ENCODE data around the gene TBX22. TPM values are rescaled to one million over a fixed set of nuclear protein-coding genes. Genes with fewer than 3 reads are reported as not detected.

Gene TBX22
- 4.6 TPM for polyA plus RNA-seq (2013, experiment 1 of 2)
- 4.5 TPM for polyA plus RNA-seq (2013, experiment 2 of 2)

DNA sequence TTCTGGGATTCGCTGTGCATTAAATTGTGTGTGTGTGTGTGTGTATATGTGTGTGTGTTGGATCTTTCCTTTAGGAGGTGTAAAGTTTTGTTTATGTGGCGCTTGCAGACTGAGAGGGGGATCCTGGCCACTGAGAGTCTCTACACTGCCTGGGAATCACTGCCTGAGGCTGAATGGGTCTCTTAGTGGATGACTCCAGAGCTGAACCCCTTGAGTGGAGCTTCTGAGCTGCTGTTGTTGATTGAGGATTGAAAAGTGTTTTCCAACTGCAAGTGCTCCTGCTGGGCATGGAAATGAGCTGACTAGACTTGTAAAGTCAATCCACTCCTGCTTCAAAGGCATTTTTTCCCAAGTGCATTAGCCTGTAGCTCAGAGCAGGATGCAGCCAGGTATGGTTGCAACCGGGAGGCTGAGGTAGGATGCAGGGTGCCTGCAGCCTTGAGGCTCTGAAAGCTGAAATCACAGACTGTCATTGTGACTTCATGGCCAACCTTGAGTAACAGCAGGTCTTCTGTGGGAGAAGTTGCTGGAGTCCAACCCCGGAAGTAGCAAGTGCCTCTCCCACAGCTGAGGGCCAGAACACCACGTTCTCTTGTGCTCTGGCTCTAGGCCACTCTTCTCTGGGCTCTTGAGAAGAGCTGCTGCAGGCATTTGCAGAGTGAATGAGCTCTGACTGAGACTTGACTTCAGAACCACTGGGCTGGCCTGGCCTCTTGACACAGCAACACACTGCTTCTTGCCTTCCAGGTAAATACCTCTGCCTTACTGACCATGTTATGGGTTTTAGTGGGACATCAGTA, at the start of gene TBX22:
Gene TBX22 (plus strand): TSS at position 613 of the 800 bp plus-strand sequence. CDS start 7,517 bp downstream, outside the sequence.
- WGBS (ENCODE audit: extremely low coverage, insufficient coverage, low lambda C conversion rate), result no CpG with 5 or more reads among the region's 5 CpGs
- peak; percentile 85 for DNase-seq

GRCh38 chrX:79975605-79976004, 38.9 kb upstream of the TBX22 start:
- no peak overlapping the region for H2BK120ac ChIP-seq (ENCODE audit: low read depth, low read length)
- no peak overlapping the region for H3K18ac ChIP-seq (ENCODE audit: low read length)
- no peaks in the 10 kb centered on the region for H3K79me1 ChIP-seq (ENCODE audit: low read length)
- H3K9ac ChIP-seq (ENCODE audit: low read length), result no peak overlapping the region
- H3K4me2 ChIP-seq (ENCODE audit: low read length), result no peak overlapping the region
- H2BK5ac ChIP-seq (ENCODE audit: low read length), result no peak overlapping the region
- no peaks in the 10 kb centered on the region for H3K4me1 ChIP-seq (ENCODE audit: control insufficient read depth, low read depth, low read length)
- no peak overlapping the region for H3K27ac ChIP-seq (ENCODE audit: low read depth, low read length)
- no peak overlapping the region for H3K56ac ChIP-seq (ENCODE audit: low read length)
- no peaks in the 10 kb centered on the region for H3K36me3 ChIP-seq (ENCODE audit: control insufficient read depth, insufficient read depth, low read length)
- H2BK15ac ChIP-seq (replicated peaks; ENCODE audit: low read depth), result no peak overlapping the region
- no peaks in the 10 kb centered on the region for H3K27me3 ChIP-seq (ENCODE audit: insufficient read depth, low read length, poor library complexity)
- no peaks in the 10 kb centered on the region for H3K79me2 ChIP-seq (ENCODE audit: control insufficient read depth, insufficient read depth, low read length)
- H3K23ac ChIP-seq (ENCODE audit: low read length), result no peak overlapping the region
- no peak overlapping the region for H3K4ac ChIP-seq (ENCODE audit: low read depth, low read length)
- no peak overlapping the region for H3K4me3 ChIP-seq (ENCODE audit: low read length)
- no peak overlapping the region for H4K5ac ChIP-seq (ENCODE audit: low read length)
- no peak overlapping the region for H2AK5ac ChIP-seq (ENCODE audit: low read length)
- no peak overlapping the region for H4K8ac ChIP-seq (ENCODE audit: low read depth, low read length)
- DNase-seq, result no peak

More for the DNA sequence above, at the start of gene TBX22:
- no peaks in the 10 kb centered on the region for H3K79me1 ChIP-seq (ENCODE audit: low read length)
- H3K4me1 ChIP-seq (ENCODE audit: control insufficient read depth, low read depth, low read length), result no peaks in the 10 kb centered on the region
- no peak within 1 kb of the TSS for H2BK5ac ChIP-seq (ENCODE audit: low read length)
- H2AK5ac ChIP-seq (ENCODE audit: low read length), result no peak within 1 kb of the TSS
- H3K23ac ChIP-seq (ENCODE audit: low read length), result no peak within 1 kb of the TSS
- peak within 1 kb of the TSS; percentile 38 for H3K27ac ChIP-seq (ENCODE audit: low read depth, low read length)
- no peaks in the 10 kb centered on the region for H3K79me2 ChIP-seq (ENCODE audit: control insufficient read depth, insufficient read depth, low read length)
- H3K36me3 ChIP-seq (ENCODE audit: control insufficient read depth, insufficient read depth, low read length), result no peaks in the 10 kb centered on the region
- H2BK15ac ChIP-seq (replicated peaks; ENCODE audit: low read depth), result no peak within 1 kb of the TSS
- H4K5ac ChIP-seq (ENCODE audit: low read length), result no peak within 1 kb of the TSS
- no peak within 1 kb of the TSS for H2BK120ac ChIP-seq (ENCODE audit: low read depth, low read length)
- H3K27me3 ChIP-seq (ENCODE audit: insufficient read depth, low read length, poor library complexity), result no peaks in the 10 kb centered on the region
- no peak within 1 kb of the TSS for H3K9ac ChIP-seq (ENCODE audit: low read length)
- H3K18ac ChIP-seq (ENCODE audit: low read length), result no peak within 1 kb of the TSS
- no peak within 1 kb of the TSS for H3K4ac ChIP-seq (ENCODE audit: low read depth, low read length)
- no peak within 1 kb of the TSS for H4K8ac ChIP-seq (ENCODE audit: low read depth, low read length)
- H3K4me2 ChIP-seq (ENCODE audit: low read length), result no peak within 1 kb of the TSS
- no peak within 1 kb of the TSS for H3K4me3 ChIP-seq (ENCODE audit: low read length)
- no peak within 1 kb of the TSS for H3K56ac ChIP-seq (ENCODE audit: low read length)

DNA sequence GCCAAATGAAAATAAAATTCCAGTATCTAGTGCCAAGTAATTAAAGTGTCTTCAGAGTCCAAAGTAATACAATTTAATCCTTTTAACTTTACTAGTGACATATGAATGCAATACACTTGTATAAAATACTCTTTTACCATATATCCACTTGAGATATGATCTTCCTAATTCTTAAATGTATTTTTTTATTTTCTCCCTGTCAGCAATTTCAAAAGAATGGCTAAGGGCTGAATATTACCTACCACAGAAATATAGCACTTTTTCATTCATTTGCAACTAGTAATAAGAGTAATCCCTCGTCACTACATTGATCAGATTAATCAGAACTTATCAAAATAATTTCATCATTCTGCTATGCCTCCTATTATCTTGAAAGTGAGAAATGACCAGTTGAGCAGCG, 10.1 kb upstream of the TBX22 start:
- DNase-seq, result no peak
- no CpG with 5 or more reads among the region's 2 CpGs for WGBS (ENCODE audit: extremely low coverage, insufficient coverage, low lambda C conversion rate)
- Histone ChIP-seq H3K79me1 (ENCODE audit: low read length) (no peaks in the 10 kb centered on the region), H2BK15ac (replicated peaks; ENCODE audit: low read depth) (no peak overlapping the region), H3K56ac (ENCODE audit: low read length) (no peak overlapping the region), H3K27me3 (ENCODE audit: insufficient read depth, low read length, poor library complexity) (no peaks in the 10 kb centered on the region), H2BK5ac (ENCODE audit: low read length) (no peak overlapping the region), H3K23ac (ENCODE audit: low read length) (no peak overlapping the region), H4K8ac (ENCODE audit: low read depth, low read length) (no peak overlapping the region), H3K9ac (ENCODE audit: low read length) (no peak overlapping the region), H3K36me3 (ENCODE audit: control insufficient read depth, insufficient read depth, low read length) (no peaks in the 10 kb centered on the region), H3K18ac (ENCODE audit: low read length) (no peak overlapping the region), H3K27ac (ENCODE audit: low read depth, low read length) (no peak overlapping the region), H3K79me2 (ENCODE audit: control insufficient read depth, insufficient read depth, low read length) (no peaks in the 10 kb centered on the region), H3K4ac (ENCODE audit: low read depth, low read length) (no peak overlapping the region), H3K4me2 (ENCODE audit: low read length) (no peak overlapping the region), H3K4me3 (ENCODE audit: low read length) (no peak overlapping the region), H4K5ac (ENCODE audit: low read length) (no peak overlapping the region), H2AK5ac (ENCODE audit: low read length) (no peak overlapping the region), H3K4me1 (ENCODE audit: control insufficient read depth, low read depth, low read length) (no peaks in the 10 kb centered on the region), H2BK120ac (ENCODE audit: low read depth, low read length) (no peak overlapping the region)

DNA sequence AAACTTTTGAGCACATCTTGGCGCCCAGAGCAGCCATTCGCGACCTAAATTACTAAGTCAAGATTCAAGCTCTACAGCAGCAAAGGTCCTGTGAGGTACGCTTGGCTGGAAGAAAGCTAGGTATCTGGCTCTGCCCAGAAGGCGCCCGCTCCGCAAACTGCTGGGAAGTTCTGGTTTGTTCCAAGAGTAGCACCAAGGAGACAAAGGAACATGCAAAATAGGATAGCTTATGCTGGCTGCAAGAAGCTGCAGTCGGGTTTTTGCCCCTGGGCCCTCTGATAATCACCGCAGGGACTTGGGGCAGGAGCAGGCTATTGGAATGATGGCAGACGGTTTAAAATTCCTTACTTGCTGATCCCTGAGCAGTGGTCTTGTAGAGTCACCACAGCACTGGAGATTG, 3.0 kb upstream of the TBX22 start:
- no peak for DNase-seq
- no peaks in the 10 kb centered on the region for H3K27me3 ChIP-seq (ENCODE audit: insufficient read depth, low read length, poor library complexity)
- H3K4me3 ChIP-seq (ENCODE audit: low read length), result no peak overlapping the region
- H3K79me2 ChIP-seq (ENCODE audit: control insufficient read depth, insufficient read depth, low read length), result no peaks in the 10 kb centered on the region
- no peak overlapping the region for H2AK5ac ChIP-seq (ENCODE audit: low read length)
- H3K4me1 ChIP-seq (ENCODE audit: control insufficient read depth, low read depth, low read length), result no peaks in the 10 kb centered on the region
- no peak overlapping the region for H4K8ac ChIP-seq (ENCODE audit: low read depth, low read length)
- H4K5ac ChIP-seq (ENCODE audit: low read length), result no peak overlapping the region
- no CpG with 5 or more reads among the region's 10 CpGs for WGBS (ENCODE audit: extremely low coverage, insufficient coverage, low lambda C conversion rate)
- no peak overlapping the region for H3K56ac ChIP-seq (ENCODE audit: low read length)
- H3K79me1 ChIP-seq (ENCODE audit: low read length), result no peaks in the 10 kb centered on the region
- no peaks in the 10 kb centered on the region for H3K36me3 ChIP-seq (ENCODE audit: control insufficient read depth, insufficient read depth, low read length)
- no peak overlapping the region for H3K4me2 ChIP-seq (ENCODE audit: low read length)
- no peak overlapping the region for H2BK5ac ChIP-seq (ENCODE audit: low read length)
- H3K4ac ChIP-seq (ENCODE audit: low read depth, low read length), result no peak overlapping the region
- H3K18ac ChIP-seq (ENCODE audit: low read length), result no peak overlapping the region
- H3K27ac ChIP-seq (ENCODE audit: low read depth, low read length), result no peak overlapping the region
- H3K23ac ChIP-seq (ENCODE audit: low read length), result no peak overlapping the region
- H3K9ac ChIP-seq (ENCODE audit: low read length), result no peak overlapping the region
- H2BK120ac ChIP-seq (ENCODE audit: low read depth, low read length), result no peak overlapping the region
- H2BK15ac ChIP-seq (replicated peaks; ENCODE audit: low read depth), result no peak overlapping the region

- no peak overlapping the region for H4K5ac ChIP-seq (ENCODE audit: low read length)
- H3K56ac ChIP-seq (ENCODE audit: low read length), result no peak overlapping the region
- no peak overlapping the region for H4K8ac ChIP-seq (ENCODE audit: low read depth, low read length)
- no peak overlapping the region for H2BK15ac ChIP-seq (replicated peaks; ENCODE audit: low read depth)
- H2BK120ac ChIP-seq (ENCODE audit: low read depth, low read length), result no peak overlapping the region
- no peak overlapping the region for H2BK5ac ChIP-seq (ENCODE audit: low read length)
- H3K4me1 ChIP-seq (ENCODE audit: control insufficient read depth, low read depth, low read length), result no peaks in the 10 kb centered on the region
- no peak overlapping the region for H3K4me2 ChIP-seq (ENCODE audit: low read length)
- no peak overlapping the region for H3K27ac ChIP-seq (ENCODE audit: low read depth, low read length)
- no peak overlapping the region for H2AK5ac ChIP-seq (ENCODE audit: low read length)
- H3K36me3 ChIP-seq (ENCODE audit: control insufficient read depth, insufficient read depth, low read length), result no peaks in the 10 kb centered on the region
- H3K4ac ChIP-seq (ENCODE audit: low read depth, low read length), result no peak overlapping the region
- H3K9ac ChIP-seq (ENCODE audit: low read length), result no peak overlapping the region
- H3K79me2 ChIP-seq (ENCODE audit: control insufficient read depth, insufficient read depth, low read length), result no peaks in the 10 kb centered on the region
- no peak for DNase-seq
- no peak overlapping the region for H3K18ac ChIP-seq (ENCODE audit: low read length)
- no peak overlapping the region for H3K4me3 ChIP-seq (ENCODE audit: low read length)
- WGBS (ENCODE audit: extremely low coverage, insufficient coverage, low lambda C conversion rate), result no CpG with 5 or more reads among the region's 3 CpGs
- no peak overlapping the region for H3K23ac ChIP-seq (ENCODE audit: low read length)
- no peaks in the 10 kb centered on the region for H3K79me1 ChIP-seq (ENCODE audit: low read length)
- H3K27me3 ChIP-seq (ENCODE audit: insufficient read depth, low read length, poor library complexity), result no peaks in the 10 kb centered on the region
Observed at GRCh38 chrX:80016182-80016581, 1.6 kb downstream of the TBX22 start.

DNA sequence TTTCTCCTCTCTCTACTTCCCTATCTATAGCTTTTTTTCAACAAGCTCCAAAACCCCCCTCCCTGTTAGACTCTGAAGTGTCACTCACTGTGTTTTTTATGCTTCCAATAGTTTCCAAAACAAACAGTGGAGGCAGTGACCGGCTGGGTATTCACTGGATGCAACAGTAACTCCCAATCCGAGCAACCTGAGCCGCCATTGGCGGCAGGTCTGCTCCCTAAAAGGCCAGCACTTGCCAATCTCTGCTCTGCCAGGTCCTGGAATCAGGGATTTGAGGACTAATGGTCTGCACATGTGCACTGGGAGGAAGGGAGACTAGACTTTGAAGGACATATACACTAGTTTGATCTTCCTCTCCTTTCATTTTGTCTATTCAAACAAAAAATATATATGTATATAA, 7.1 kb downstream of the TBX22 start:
- WGBS (ENCODE audit: extremely low coverage, insufficient coverage, low lambda C conversion rate), result no CpG with 5 or more reads among the region's 4 CpGs
- Histone ChIP-seq H3K56ac (ENCODE audit: low read length) (no peak overlapping the region), H3K4ac (ENCODE audit: low read depth, low read length) (no peak overlapping the region), H3K27ac (ENCODE audit: low read depth, low read length) (no peak overlapping the region), H3K18ac (ENCODE audit: low read length) (no peak overlapping the region), H3K36me3 (ENCODE audit: control insufficient read depth, insufficient read depth, low read length) (no peaks in the 10 kb centered on the region), H2BK120ac (ENCODE audit: low read depth, low read length) (peak overlapping the region; percentile 12), H3K79me2 (ENCODE audit: control insufficient read depth, insufficient read depth, low read length) (no peaks in the 10 kb centered on the region), H4K8ac (ENCODE audit: low read depth, low read length) (no peak overlapping the region), H3K79me1 (ENCODE audit: low read length) (no peaks in the 10 kb centered on the region), H3K4me3 (ENCODE audit: low read length) (no peak overlapping the region), H3K4me1 (ENCODE audit: control insufficient read depth, low read depth, low read length) (no peaks in the 10 kb centered on the region), H4K5ac (ENCODE audit: low read length) (no peak overlapping the region), H2BK5ac (ENCODE audit: low read length) (no peak overlapping the region), H3K9ac (ENCODE audit: low read length) (no peak overlapping the region), H2AK5ac (ENCODE audit: low read length) (no peak overlapping the region), H3K4me2 (ENCODE audit: low read length) (no peak overlapping the region), H3K27me3 (ENCODE audit: insufficient read depth, low read length, poor library complexity) (no peaks in the 10 kb centered on the region), H3K23ac (ENCODE audit: low read length) (no peak overlapping the region), H2BK15ac (replicated peaks; ENCODE audit: low read depth) (no peak overlapping the region)
- DNase-seq, result peak; percentile 32

All from mesendoderm (in vitro differentiated cells).